Endothelial cell of umbilical vein (primary cell): ENCODE data around the gene ZNF219. TPM values are rescaled to one million over a fixed set of nuclear protein-coding genes. Genes with fewer than 3 reads are reported as not detected.

ENCODE experiments used
- BruUV-seq: library from RNA; stranded (reverse); fragments of 400-500 nt; replicated peaks from 2 replicates; lab custom pipeline; 2021; lab: Mats Ljungman, UMichigan
- CTCF ChIA-PET: fragments of 300-600, 350-600 bp; sonication (Branson Sonifier 250); formaldehyde crosslinking; loops from one replicate; lab custom pipeline; 2021; ENCODE audit warnings: antibody characterized with exemption, inconsistent platforms; lab: Charles Lee
- POLR2A ChIA-PET: fragments of 300-600, 350-600 bp; sonication (Branson Sonifier 250); formaldehyde crosslinking; loops from one replicate; lab custom pipeline; 2021; ENCODE audit warnings: antibody characterized with exemption, inconsistent platforms; lab: Charles Lee
- DNase-seq: peaks from one replicate; pipeline ENCODE4 v3.0.0-alpha.2; 2011; ENCODE audit warnings: low read depth, low spot score
- FAIRE-seq: peaks from 2 replicates; lab custom pipeline; 2011; peaks lifted over from hg19 to GRCh38; lab: Jason Lieb, UNC
- H2AFZ ChIP-seq: 2 replicates; pipeline ENCODE4 v1.6.0; 2012; ENCODE audit warnings: low read depth, low read length, control low read depth, inconsistent platforms
- H3K27ac ChIP-seq: 2 replicates; pipeline ENCODE4 v1.5.1; 2011; ENCODE audit warnings: low read depth, mild to moderate bottlenecking, control low read depth, low read length, moderate library complexity; ENCODE audit not compliant: insufficient read depth
- H3K27me3 ChIP-seq, 2 experiments: 2 replicates each; pipeline versions ENCODE4 v1.6.0 to v1.6.1; 2011; ENCODE audit warnings: low read length in 2 of 2, mixed read lengths in 1 of 2; ENCODE audit not compliant: control insufficient read depth in 2 of 2, insufficient read depth in 2 of 2
- H3K36me3 ChIP-seq, 2 experiments: 2 replicates in 1 of 2; 3 replicates in 1 of 2; pipeline ENCODE4 v1.5.1; 2011; ENCODE audit warnings: low read length in 2 of 2, mild to moderate bottlenecking in 1 of 2, moderate library complexity in 1 of 2; ENCODE audit not compliant: control insufficient read depth in 2 of 2, insufficient read depth in 2 of 2; ENCODE audit errors: extremely low read depth in 1 of 2
- H3K4me1 ChIP-seq: 3 replicates; pipeline ENCODE4 v1.5.1; 2011; ENCODE audit warnings: mild to moderate bottlenecking, low read length; ENCODE audit not compliant: control insufficient read depth, insufficient read depth; ENCODE audit errors: extremely low read depth
- H3K4me2 ChIP-seq: 2 replicates; pipeline ENCODE4 v1.6.1; 2011; ENCODE audit warnings: low read length, control low read depth, mixed read lengths; ENCODE audit not compliant: insufficient read depth
- H3K4me3 ChIP-seq, 3 experiments: fragments of 200-600 bp in 1 of 3; sonication (generic), shearing (Covaris generic) in 1 of 3; replicated peaks in 1 of 3; 2 replicates each; pipeline ENCODE4 v1.5.1; 2011 to 2016; ENCODE audit warnings: control low read depth in 3 of 3, low read length in 3 of 3, mild to moderate bottlenecking in 2 of 3, inconsistent platforms in 1 of 3, low read depth in 1 of 3, moderate library complexity in 1 of 3; ENCODE audit not compliant: insufficient read depth in 1 of 3
- H3K79me2 ChIP-seq: 2 replicates; pipeline ENCODE4 v1.6.0; 2012; ENCODE audit warnings: low read length, inconsistent platforms; ENCODE audit not compliant: control insufficient read depth, insufficient read depth
- H3K9ac ChIP-seq: replicated peaks from 2 replicates; pipeline ENCODE3; 2011; ENCODE audit warnings: low read length, control low read depth; ENCODE audit not compliant: insufficient read depth; ENCODE audit errors: extremely low read depth
- H3K9me1 ChIP-seq: replicated peaks from 3 replicates; pipeline ENCODE4 v1.6.0; 2011; ENCODE audit warnings: mild to moderate bottlenecking, low read length; ENCODE audit not compliant: control insufficient read depth, insufficient read depth; ENCODE audit errors: extremely low read depth
- H3K9me3 ChIP-seq: replicated peaks from 2 replicates; pipeline ENCODE4 v1.5.1; 2012; ENCODE audit warnings: low read length, inconsistent platforms; ENCODE audit not compliant: control insufficient read depth, insufficient read depth
- H4K20me1 ChIP-seq: replicated peaks from 2 replicates; pipeline ENCODE3; 2011; ENCODE audit warnings: mild to moderate bottlenecking, low read length; ENCODE audit not compliant: control insufficient read depth, insufficient read depth; ENCODE audit errors: extremely low read depth
- EZH2 ChIP-seq: IDR thresholded peaks from 2 replicates; pipeline ENCODE4 v1.6.1; 2012; ENCODE audit warnings: borderline replicate concordance, low read depth, mild to moderate bottlenecking, moderate library complexity, low read length, inconsistent platforms; ENCODE audit not compliant: severe bottlenecking
- FOS ChIP-seq: IDR thresholded peaks from 2 replicates; pipeline ENCODE4 v1.6.1; 2011; ENCODE audit warnings: mild to moderate bottlenecking, low read length, moderate library complexity, borderline replicate concordance; ENCODE audit not compliant: insufficient read depth
- GATA2 ChIP-seq: IDR thresholded peaks from 2 replicates; pipeline ENCODE4 v1.7.0; 2011; ENCODE audit warnings: low read depth, mild to moderate bottlenecking, moderate library complexity, mixed read lengths, low read length; ENCODE audit not compliant: insufficient read length, insufficient read depth
- JUN ChIP-seq: IDR thresholded peaks from 2 replicates; pipeline ENCODE4 v1.6.1; 2011; ENCODE audit warnings: borderline replicate concordance, low read depth; ENCODE audit not compliant: insufficient read length, insufficient read depth
- MYC ChIP-seq: IDR thresholded peaks from one replicate; pipeline ENCODE4 v1.6.1; 2011; ENCODE audit warnings: mild to moderate bottlenecking, low read depth, low read length
- POLR2A ChIP-seq: IDR thresholded peaks from 2 replicates; pipeline ENCODE4 v1.6.1; 2012; ENCODE audit warnings: low read depth, mild to moderate bottlenecking, control low read depth, low read length
- POLR2AphosphoS5 ChIP-seq: IDR thresholded peaks from 2 replicates; pipeline ENCODE4 v1.6.1; 2012; ENCODE audit warnings: low read depth, mild to moderate bottlenecking, control low read depth, low read length, moderate library complexity; ENCODE audit not compliant: insufficient read depth
- dilution Hi-C: fragments of 300-500 bp; cut with MboI; formaldehyde crosslinking; loops from one replicate; pipeline ENCODE4 v1.15.0; 2019; ENCODE audit warnings: low sequenced_read_pairs; ENCODE audit not compliant: extremely low pct_ligation_motif_present
- intact Hi-C: fragments of 100-400 bp; cut with micrococcal nuclease; formaldehyde crosslinking; loops from one replicate; pipeline ENCODE4 v1.10.0; 2022
- polyA plus RNA-seq, 4 experiments: library from polyadenylated mRNA; depleted of rRNA in 3 of 4; stranded (reverse) in 3 of 4; unstranded in 1 of 4; fragments of >200 nt; gene quantifications; 2 replicates each; pipeline versions ENCODE4 v1.2.1 to v1.2.3, GENCODE V29; 2011 to 2012; ENCODE audit warnings: missing spikeins in 1 of 4
- total RNA-seq: library from RNA; stranded (reverse); gene quantifications from 2 replicates; pipeline ENCODE4 v1.2.3, GENCODE V29; 2021
- TF ChIP-seq, protein P1 (sequence below): IDR thresholded peaks from 2 replicates; pipeline ENCODE4 v1.6.1; 2011; ENCODE audit not compliant: insufficient read depth, insufficient read length
- TF ChIP-seq, protein P2 (sequence below), 2 donors: IDR thresholded peaks; 1 replicate in 1 of 2; 2 replicates in 1 of 2; pipeline ENCODE4 v1.5.1; 2011; ENCODE audit warnings: low read length in 2 of 2, mild to moderate bottlenecking in 2 of 2, moderate library complexity in 2 of 2, control low read depth in 1 of 2, inconsistent platforms in 1 of 2, low read depth in 1 of 2; ENCODE audit not compliant: insufficient read depth in 1 of 2; ENCODE audit errors: extremely low read depth in 1 of 2

The ZNF219 gene
- total and polyA plus RNA-seq, 2 donors (not counting 3 experiments of a cell fraction or from before 2014, with no cell fraction given) = 13.2 to 15.2 TPM

DNA sequence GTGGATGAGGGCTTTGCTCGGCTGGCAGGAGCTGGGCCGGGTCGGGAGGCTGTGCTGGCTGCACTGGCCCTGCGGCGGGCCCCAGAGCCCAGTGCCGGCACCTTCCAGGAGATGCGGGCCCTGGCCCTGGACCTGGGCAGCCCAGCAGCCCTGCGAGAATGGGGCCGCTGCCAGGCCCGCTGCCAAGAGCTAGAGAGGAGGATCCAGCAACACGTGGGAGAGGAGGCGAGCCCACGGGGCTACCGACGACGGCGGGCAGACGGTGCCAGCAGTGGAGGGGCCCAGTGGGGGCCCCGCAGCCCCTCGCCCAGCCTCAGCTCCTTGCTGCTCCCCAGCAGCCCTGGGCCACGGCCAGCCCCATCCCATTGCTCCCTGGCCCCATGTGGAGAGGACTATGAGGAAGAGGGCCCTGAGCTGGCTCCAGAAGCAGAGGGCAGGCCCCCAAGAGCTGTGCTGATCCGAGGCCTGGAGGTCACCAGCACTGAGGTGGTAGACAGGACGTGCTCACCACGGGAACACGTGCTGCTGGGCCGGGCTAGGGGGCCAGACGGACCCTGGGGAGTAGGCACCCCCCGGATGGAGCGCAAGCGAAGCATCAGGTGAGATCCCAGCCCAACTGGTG, 16.8 kb downstream of the ZNF219 start:
- FAIRE-seq = no peak
- Histone ChIP-seq H4K20me1 (no peaks in the 10 kb centered on the region), H3K4me2 (no peak overlapping the region), H3K27ac (no peak overlapping the region), H3K27me3 (no peaks in the 10 kb centered on the region), H3K4me3 (no peak overlapping the region), H3K79me2 (no peaks in the 10 kb centered on the region), H3K9ac (no peak overlapping the region), H3K4me1 (no peaks in the 10 kb centered on the region), H2AFZ (no peak overlapping the region), H3K9me1 (no peaks in the 10 kb centered on the region), H3K36me3 (peaks cover 0 to 3% of the 10 kb centered on the region in 2 experiments), H3K9me3 (no peaks in the 10 kb centered on the region)
- CTCF ChIA-PET = interaction anchor here (1.0 to 3.5 kb wide), 4 partner anchors 11 to 22 kb away, joined by 3 to 17 read pairs (median 6); partner anchors contain the start of gene ARHGEF40
- no peak for DNase-seq
- intact Hi-C loops (no loop called here), dilution Hi-C loops (no loop called here)
- no peak for TF ChIP-seq POLR2A
- no peak for TF ChIP-seq JUN
- TF ChIP-seq, protein P1, sequence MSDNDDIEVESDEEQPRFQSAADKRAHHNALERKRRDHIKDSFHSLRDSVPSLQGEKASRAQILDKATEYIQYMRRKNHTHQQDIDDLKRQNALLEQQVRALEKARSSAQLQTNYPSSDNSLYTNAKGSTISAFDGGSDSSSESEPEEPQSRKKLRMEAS = no peak
- TF ChIP-seq EZH2 = no peak
- TF ChIP-seq GATA2 = no peak
- no peak for TF ChIP-seq FOS
- TF ChIP-seq POLR2AphosphoS5 = no peak
- no peak for TF ChIP-seq MYC
- TF ChIP-seq, protein P2, sequence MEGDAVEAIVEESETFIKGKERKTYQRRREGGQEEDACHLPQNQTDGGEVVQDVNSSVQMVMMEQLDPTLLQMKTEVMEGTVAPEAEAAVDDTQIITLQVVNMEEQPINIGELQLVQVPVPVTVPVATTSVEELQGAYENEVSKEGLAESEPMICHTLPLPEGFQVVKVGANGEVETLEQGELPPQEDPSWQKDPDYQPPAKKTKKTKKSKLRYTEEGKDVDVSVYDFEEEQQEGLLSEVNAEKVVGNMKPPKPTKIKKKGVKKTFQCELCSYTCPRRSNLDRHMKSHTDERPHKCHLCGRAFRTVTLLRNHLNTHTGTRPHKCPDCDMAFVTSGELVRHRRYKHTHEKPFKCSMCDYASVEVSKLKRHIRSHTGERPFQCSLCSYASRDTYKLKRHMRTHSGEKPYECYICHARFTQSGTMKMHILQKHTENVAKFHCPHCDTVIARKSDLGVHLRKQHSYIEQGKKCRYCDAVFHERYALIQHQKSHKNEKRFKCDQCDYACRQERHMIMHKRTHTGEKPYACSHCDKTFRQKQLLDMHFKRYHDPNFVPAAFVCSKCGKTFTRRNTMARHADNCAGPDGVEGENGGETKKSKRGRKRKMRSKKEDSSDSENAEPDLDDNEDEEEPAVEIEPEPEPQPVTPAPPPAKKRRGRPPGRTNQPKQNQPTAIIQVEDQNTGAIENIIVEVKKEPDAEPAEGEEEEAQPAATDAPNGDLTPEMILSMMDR (IDR thresholded peaks at IDR 0.05; ENCODE audit: extremely low read depth in 1 of 2, insufficient read depth in 1 of 2, low read depth in 1 of 2, low read length in 2 of 2) = no peak
- BruUV-seq = no TSS peak
- POLR2A ChIA-PET = no interaction called here
